SU-DHL-6 (cell line): ENCODE data around the gene EPHB1.

Source experiments
- CTCF ChIP-seq: fragments of 200-600 bp; sonication (generic); IDR thresholded peaks from one replicate; pipeline ENCODE4 v1.5.1; 2017; ENCODE audit warnings: antibody characterized with exemption, mild to moderate bottlenecking, low read length, moderate library complexity; ENCODE audit not compliant: insufficient read depth, poor library complexity, severe bottlenecking
- EZH2phosphoT487 ChIP-seq: fragments of 200-600 bp; sonication (generic), shearing (Covaris generic); conservative IDR thresholded peaks from 2 replicates; pipeline ENCODE4 v1.6.1; 2018; ENCODE audit warnings: mild to moderate bottlenecking, antibody characterized with exemption, low read length, moderate library complexity, mixed read lengths

- no peak for TF ChIP-seq CTCF
- TF ChIP-seq EZH2phosphoT487: no peak
Measured at GRCh38 chr3:134823679-134824078, 28.6 kb downstream of the EPHB1 start.
